HepG2 (cell line): ENCODE measurements around the gene CEP43. TPM values are rescaled to one million over a fixed set of nuclear protein-coding genes. Genes with fewer than 3 reads are reported as not detected.
A peak's percentile ranks its signal among the peaks of the same experiment; 100 is the strongest.

Experiments
- AFF4 ChIP-seq: sonication (generic); formaldehyde crosslinking; IDR thresholded peaks from 2 replicates; pipeline ENCODE4 v1.4.0; 2020; ENCODE audit warnings: missing genetic modification reagents
- ASH2L ChIP-seq: fragments of 300-600, 200-600 bp; sonication (generic); IDR thresholded peaks from 2 replicates; pipeline ENCODE4 v1.7.0; 2017; ENCODE audit warnings: low read depth, mild to moderate bottlenecking, moderate library complexity, mixed read lengths, low read length; ENCODE audit not compliant: insufficient read length
- GFI1 ChIP-seq: sonication (generic); formaldehyde crosslinking; IDR thresholded peaks from 2 replicates; pipeline ENCODE4 v1.5.0; 2020; ENCODE audit warnings: missing genetic modification reagents, mild to moderate bottlenecking, borderline replicate concordance
- HINFP ChIP-seq: sonication (generic); formaldehyde crosslinking; IDR thresholded peaks from 2 replicates; pipeline ENCODE4 v1.4.0; 2020; ENCODE audit warnings: low read depth, mild to moderate bottlenecking, missing genetic modification reagents
- ISL2 ChIP-seq: sonication (generic); formaldehyde crosslinking; IDR thresholded peaks from 2 replicates; pipeline ENCODE4 v1.5.0; 2020; ENCODE audit warnings: missing genetic modification reagents
- KAT2B ChIP-seq: fragments of 150-350 bp; IDR thresholded peaks from 2 replicates; pipeline ENCODE4 v1.6.1; 2014; ENCODE audit warnings: low read depth, low read length, borderline replicate concordance
- KDM3A ChIP-seq: IDR thresholded peaks from 2 replicates; pipeline ENCODE4 v1.6.1; 2018; ENCODE audit warnings: low read depth, missing compliant biosample characterization
- MTA3 ChIP-seq: sonication (generic); formaldehyde crosslinking; IDR thresholded peaks from 2 replicates; pipeline ENCODE4 v1.4.0; 2020; ENCODE audit warnings: missing genetic modification reagents
- MYNN ChIP-seq: sonication (generic); formaldehyde crosslinking; IDR thresholded peaks from 2 replicates; pipeline ENCODE4 v1.4.0; 2020; ENCODE audit warnings: mild to moderate bottlenecking, low read depth, missing genetic modification reagents
- POLR2AphosphoS5 ChIP-seq: IDR thresholded peaks from 2 replicates; pipeline ENCODE4 v1.6.1; 2012; ENCODE audit warnings: low read depth, low read length
- SMAD9 ChIP-seq: sonication (generic); formaldehyde crosslinking; IDR thresholded peaks from 2 replicates; pipeline ENCODE4 v1.5.1; 2020; ENCODE audit warnings: mild to moderate bottlenecking, missing genetic modification reagents
- SP2 ChIP-seq: sonication (generic); formaldehyde crosslinking; IDR thresholded peaks from 2 replicates; pipeline ENCODE4 v1.5.1; 2020; ENCODE audit warnings: mild to moderate bottlenecking, missing genetic modification reagents
- TFE3 ChIP-seq: IDR thresholded peaks from 2 replicates; pipeline ENCODE4 v1.6.1; 2016
- TSC22D2 ChIP-seq: sonication (generic); formaldehyde crosslinking; IDR thresholded peaks from 2 replicates; pipeline ENCODE4 v1.5.1; 2020; ENCODE audit warnings: missing genetic modification reagents, mild to moderate bottlenecking, borderline replicate concordance
- YY1 ChIP-seq: IDR thresholded peaks from 2 replicates; pipeline ENCODE4 v1.6.1; 2011; ENCODE audit warnings: low read length, low read depth, moderate library complexity, mild to moderate bottlenecking; ENCODE audit not compliant: insufficient read depth, insufficient replicate concordance
- ZFP82 ChIP-seq: sonication (generic); formaldehyde crosslinking; IDR thresholded peaks from 2 replicates; pipeline ENCODE4 v1.5.1; 2020; ENCODE audit warnings: mild to moderate bottlenecking, missing genetic modification reagents, borderline replicate concordance
- ZMYM2 ChIP-seq: sonication (generic); formaldehyde crosslinking; IDR thresholded peaks from 2 replicates; pipeline ENCODE4 v1.8.0; 2022; ENCODE audit warnings: mild to moderate bottlenecking, missing genetic modification reagents
- ZNF274 ChIP-seq: sonication (generic); formaldehyde crosslinking; IDR thresholded peaks from 2 replicates; pipeline ENCODE4 v1.5.1; 2020; ENCODE audit warnings: mild to moderate bottlenecking, missing genetic modification reagents
- ZNF414 ChIP-seq: sonication (generic); formaldehyde crosslinking; IDR thresholded peaks from 2 replicates; pipeline ENCODE4 v1.5.0; 2020; ENCODE audit warnings: missing genetic modification reagents
- ZNF484 ChIP-seq: sonication (generic); formaldehyde crosslinking; IDR thresholded peaks from 2 replicates; pipeline ENCODE4 v1.5.1; 2020; ENCODE audit warnings: mild to moderate bottlenecking, low read depth, missing genetic modification reagents, borderline replicate concordance
- ZNF501 ChIP-seq: sonication (generic); formaldehyde crosslinking; IDR thresholded peaks from 2 replicates; pipeline ENCODE4 v1.5.1; 2020; ENCODE audit warnings: mild to moderate bottlenecking, moderate library complexity, missing genetic modification reagents
- ZNF75D ChIP-seq: sonication (generic); formaldehyde crosslinking; IDR thresholded peaks from 2 replicates; pipeline ENCODE4 v1.8.1; 2023; ENCODE audit warnings: missing genetic modification reagents, mild to moderate bottlenecking, borderline replicate concordance
- ZNF768 ChIP-seq: sonication (generic); formaldehyde crosslinking; IDR thresholded peaks from 2 replicates; pipeline ENCODE4 v1.4.0; 2020; ENCODE audit warnings: missing genetic modification reagents
- polyA plus RNA-seq, 8 experiments: library from polyadenylated mRNA; depleted of rRNA in 3 of 8; stranded (reverse) in 7 of 8; unstranded in 1 of 8; fragments of >200 nt; fragmentation: Illumina TruSeq in 4 of 8; extraction: Trizol in 4 of 8; gene quantifications; 2 replicates each; pipeline versions ENCODE4 v1.2.1 to v1.2.3, GENCODE V29; 2011 to 2016; ENCODE audit warnings: low read depth in 4 of 8, missing spikeins in 1 of 8, mixed read lengths in 1 of 8; ENCODE audit not compliant: insufficient read depth in 1 of 8
- total RNA-seq, 5 experiments: library from RNA; depleted of rRNA; stranded (reverse); fragments of >200 nt; fragmentation: Illumina TruSeq; extraction: Trizol; gene quantifications; 2 replicates each; pipeline ENCODE4 v1.2.3, GENCODE V29; 2016; ENCODE audit warnings: low read depth in 1 of 5

CEP43 gene
- total and polyA plus RNA-seq, 2 of the 13 experiments (the other 11 are each of a cell fraction or from before 2014, with no cell fraction given) = 29.3 to 73.9 TPM

- TF ChIP-seq AFF4 (CRISPR knock-in tag) (no peak; the same call in 1 of the 2 replicates), ZMYM2 (CRISPR knock-in tag) (peak; percentile 49), TFE3 (peak; percentile 75), ZFP82 (no peak), ASH2L (no peak), SMAD9 (CRISPR knock-in tag) (no peak), KAT2B (no peak), KDM3A (CRISPR knock-in tag) (peak; percentile 79; the same call in 1 of the 2 replicates), MTA3 (no peak), POLR2AphosphoS5 (peak; percentile 80), TSC22D2 (CRISPR knock-in tag) (no peak), GFI1 (CRISPR knock-in tag) (peak; percentile 36; the same call in 1 of the 2 replicates), ZNF414 (no peak; the same call in 1 of the 2 replicates), ISL2 (CRISPR knock-in tag) (no peak; the same call in 1 of the 2 replicates), HINFP (CRISPR knock-in tag) (peak; percentile 13; the same call in 1 of the 2 replicates), SP2 (CRISPR knock-in tag) (no peak), ZNF768 (CRISPR knock-in tag) (no peak; the same call in 1 of the 2 replicates), ZNF274 (0 out of 2 replicates have a peak, but pooled peaks have one; percentile 75), ZNF75D (CRISPR knock-in tag) (no peak), ZNF484 (CRISPR knock-in tag) (no peak), ZNF501 (CRISPR knock-in tag) (peak; percentile 71; the same call in 1 of the 2 replicates), MYNN (CRISPR knock-in tag) (no peak), YY1 (peak; percentile 65)
Measured at GRCh38 chr6:166957087-166957804, 42.0 kb upstream of the CEP43 start (continued).
